HG03457 (cell line): ENCODE results near the gene DPP6.

Experiments
- ATAC-seq: cut with Tn5 transposase; IDR thresholded peaks from one replicate; pipeline ENCODE4 v1.9.1; 2021; ENCODE audit warnings: moderate number of reproducible peaks; ENCODE audit not compliant: unreplicated experiment

DPP6 gene

GRCh38 chr7:154578336-154578735 is 526.1 kb downstream of the DPP6 start:
- ATAC-seq, result no peak

GRCh38 chr7:154579711-154580110 is 527.5 kb downstream of the DPP6 start:
- ATAC-seq, result no peak

- ATAC-seq, result no peak
Measured at GRCh38 chr7:154581251-154581890, 529.2 kb downstream of the DPP6 start.

GRCh38 chr7:154583454-154583853 is 531.3 kb downstream of the DPP6 start:
- ATAC-seq, result no peak

- ATAC-seq, result no peak
Measured at GRCh38 chr7:154584352-154585252, 532.4 kb downstream of the DPP6 start.

- no peak for ATAC-seq
Measured at GRCh38 chr7:154587792-154588191, 535.6 kb downstream of the DPP6 start.

- no peak for ATAC-seq
Measured at GRCh38 chr7:154591544-154591943, 539.3 kb downstream of the DPP6 start.

- no peak for ATAC-seq
Measured at GRCh38 chr7:154592388-154592787, 540.2 kb downstream of the DPP6 start.

GRCh38 chr7:154598396-154598795 is 546.2 kb downstream of the DPP6 start:
- ATAC-seq, result no peak

- ATAC-seq, result no peak
Measured at GRCh38 chr7:154598864-154599263, 546.7 kb downstream of the DPP6 start.

- no peak for ATAC-seq
Measured at GRCh38 chr7:154610903-154611302, 558.7 kb downstream of the DPP6 start.

GRCh38 chr7:154613811-154614210 is 561.6 kb downstream of the DPP6 start:
- ATAC-seq, result no peak

GRCh38 chr7:154620141-154620755 is 568.0 kb downstream of the DPP6 start:
- no peak for ATAC-seq

- ATAC-seq, result no peak
Measured at GRCh38 chr7:154623399-154623798, 571.2 kb downstream of the DPP6 start.

- ATAC-seq, result no peak
Measured at GRCh38 chr7:154627646-154628290, 575.6 kb downstream of the DPP6 start.

GRCh38 chr7:154628556-154628955 is 576.4 kb downstream of the DPP6 start:
- no peak for ATAC-seq

- no peak for ATAC-seq
Measured at GRCh38 chr7:154631162-154631561, 579.0 kb downstream of the DPP6 start.

GRCh38 chr7:154633641-154634040 is 581.4 kb downstream of the DPP6 start:
- no peak for ATAC-seq

- no peak for ATAC-seq
Measured at GRCh38 chr7:154638286-154638685, 586.1 kb downstream of the DPP6 start.

- ATAC-seq, result no peak
Measured at GRCh38 chr7:154640266-154640865, 588.2 kb downstream of the DPP6 start.

- no peak for ATAC-seq
Measured at GRCh38 chr7:154640917-154641316, 588.7 kb downstream of the DPP6 start.
